ENCODE measurements around the gene COL7A1. TPM values are rescaled to one million over a fixed set of nuclear protein-coding genes. Genes with fewer than 3 reads are reported as not detected.

Gene COL7A1
- total RNA-seq, 1 experiment from 2014 or later = 91.2 TPM

DNA sequence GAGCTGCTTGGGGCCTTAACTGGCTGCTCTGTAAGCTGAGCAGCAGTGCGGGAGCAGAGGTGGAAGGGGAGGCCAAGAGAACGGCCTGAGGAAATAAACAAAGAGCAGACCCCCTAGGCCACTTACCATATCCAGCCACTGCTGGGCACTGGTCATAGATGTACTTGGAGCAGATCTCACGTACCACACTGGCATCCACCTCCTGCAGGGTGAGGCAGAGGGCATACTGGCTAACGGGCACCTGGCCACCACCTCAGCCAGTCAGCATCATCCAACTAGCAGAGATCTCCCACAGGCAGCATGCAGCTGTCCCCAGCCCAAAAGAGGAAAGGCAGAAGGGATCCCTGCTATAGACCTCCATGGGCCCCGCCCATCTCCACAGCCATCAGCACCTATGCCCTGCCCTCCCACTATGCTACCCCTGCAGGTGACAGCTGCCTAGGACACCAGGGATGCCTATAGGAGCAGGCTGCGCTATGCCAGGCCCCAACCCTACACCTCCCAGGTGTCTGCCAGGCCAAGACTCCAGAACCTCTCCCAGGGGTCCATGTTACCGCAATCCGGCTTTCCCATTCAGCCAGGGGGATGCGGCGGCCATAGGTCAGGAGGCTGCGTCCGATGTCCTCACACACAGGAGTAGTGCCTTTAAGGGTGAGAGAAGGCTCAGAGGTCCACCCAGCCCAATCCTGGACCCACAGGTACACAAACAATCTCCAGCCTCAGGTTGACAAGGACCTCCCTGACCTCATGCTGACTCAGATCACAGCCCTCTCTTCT, 4.6 kb upstream of the COL7A1 start:
- no peaks in the 10 kb centered on the region for H3K27me3 ChIP-seq (ENCODE audit: insufficient read depth, low read depth)
- peaks cover 36% of the 10 kb centered on the region for H3F3A ChIP-seq (ENCODE audit: insufficient read depth, low read depth)
- H3K9me2 ChIP-seq (ENCODE audit: insufficient read depth) = no peaks in the 10 kb centered on the region
- no peak overlapping the region for H3K27ac ChIP-seq
- H3K9me3 ChIP-seq (ENCODE audit: insufficient read depth, low read depth) = no peaks in the 10 kb centered on the region
- H4K20me1 ChIP-seq (ENCODE audit: insufficient read depth) = no peaks in the 10 kb centered on the region
- CTCF ChIA-PET = no interaction called here
- no peak overlapping the region for H2AFZ ChIP-seq
- H3K4me1 ChIP-seq (replicated peaks; ENCODE audit: insufficient read depth) = peaks cover 42% of the 10 kb centered on the region
- no peaks in the 10 kb centered on the region for H3K79me2 ChIP-seq (ENCODE audit: low read depth)
- H3K4me2 ChIP-seq = no peak overlapping the region
- TF ChIP-seq, protein P1, sequence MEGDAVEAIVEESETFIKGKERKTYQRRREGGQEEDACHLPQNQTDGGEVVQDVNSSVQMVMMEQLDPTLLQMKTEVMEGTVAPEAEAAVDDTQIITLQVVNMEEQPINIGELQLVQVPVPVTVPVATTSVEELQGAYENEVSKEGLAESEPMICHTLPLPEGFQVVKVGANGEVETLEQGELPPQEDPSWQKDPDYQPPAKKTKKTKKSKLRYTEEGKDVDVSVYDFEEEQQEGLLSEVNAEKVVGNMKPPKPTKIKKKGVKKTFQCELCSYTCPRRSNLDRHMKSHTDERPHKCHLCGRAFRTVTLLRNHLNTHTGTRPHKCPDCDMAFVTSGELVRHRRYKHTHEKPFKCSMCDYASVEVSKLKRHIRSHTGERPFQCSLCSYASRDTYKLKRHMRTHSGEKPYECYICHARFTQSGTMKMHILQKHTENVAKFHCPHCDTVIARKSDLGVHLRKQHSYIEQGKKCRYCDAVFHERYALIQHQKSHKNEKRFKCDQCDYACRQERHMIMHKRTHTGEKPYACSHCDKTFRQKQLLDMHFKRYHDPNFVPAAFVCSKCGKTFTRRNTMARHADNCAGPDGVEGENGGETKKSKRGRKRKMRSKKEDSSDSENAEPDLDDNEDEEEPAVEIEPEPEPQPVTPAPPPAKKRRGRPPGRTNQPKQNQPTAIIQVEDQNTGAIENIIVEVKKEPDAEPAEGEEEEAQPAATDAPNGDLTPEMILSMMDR (conservative IDR thresholded peaks at IDR 0.05) = no peak
- TF ChIP-seq EZH2 (IDR thresholded peaks at IDR 0.05; ENCODE audit: low read depth) = no peak
- intact Hi-C loops (cut with micrococcal nuclease; ENCODE audit: unreplicated experiment) = loop anchor here (5.0 kb wide), 2 partner anchors 63 to 132 kb away; partner anchors contain the start of gene CELSR3
- POLR2A ChIA-PET (ENCODE audit: unreplicated experiment) = no interaction called here
- no peaks in the 10 kb centered on the region; the same call in 1 of the 2 replicates for H3K36me3 ChIP-seq (ENCODE audit: low read depth)
- no peak for DNase-seq
- no peak overlapping the region for H3K4me3 ChIP-seq
- no TSS peak for BruUV-seq (replicated peaks)

DNA sequence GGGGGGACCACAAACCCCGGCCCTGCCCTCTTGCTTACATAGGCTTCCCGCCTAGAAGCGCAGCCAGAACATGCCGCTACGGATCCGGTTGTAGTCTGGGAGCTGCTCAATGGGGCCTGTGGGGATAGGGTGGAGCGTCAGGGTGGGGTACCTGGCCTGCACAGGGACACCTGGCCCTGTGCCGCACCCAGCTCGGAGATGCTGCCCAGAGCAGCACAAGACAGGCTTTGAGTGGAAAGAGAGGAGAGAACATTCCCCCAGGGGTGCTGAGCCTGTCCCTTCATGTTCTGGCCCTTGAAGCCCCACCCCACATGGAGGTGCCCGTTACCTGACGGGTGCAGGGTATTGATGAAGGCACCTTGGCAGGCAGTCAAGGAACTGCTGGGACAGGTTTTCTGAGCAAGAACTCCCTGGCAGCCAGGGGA, 4.0 kb upstream of the COL7A1 start:
- peaks cover 36% of the 10 kb centered on the region for H3F3A ChIP-seq (ENCODE audit: insufficient read depth, low read depth)
- no peak overlapping the region for H3K4me2 ChIP-seq
- POLR2A ChIA-PET (ENCODE audit: unreplicated experiment) = no interaction called here
- no TSS peak for BruUV-seq (replicated peaks)
- peak overlapping the region; percentile 57; the same call in 1 of the 2 replicates for H3K27ac ChIP-seq
- H3K9me2 ChIP-seq (ENCODE audit: insufficient read depth) = no peaks in the 10 kb centered on the region
- intact Hi-C loops (cut with micrococcal nuclease; ENCODE audit: unreplicated experiment) = loop anchor here (5.0 kb wide), 2 partner anchors 63 to 132 kb away; partner anchors contain the start of gene CELSR3
- H3K4me3 ChIP-seq = no peak overlapping the region
- DNase-seq = peak in 1 of 2 experiments; percentile 60
- no peak overlapping the region for H2AFZ ChIP-seq
- CTCF ChIA-PET = no interaction called here
- no peaks in the 10 kb centered on the region for H3K27me3 ChIP-seq (ENCODE audit: insufficient read depth, low read depth)
- H3K4me1 ChIP-seq (replicated peaks; ENCODE audit: insufficient read depth) = peaks cover 44% of the 10 kb centered on the region
- TF ChIP-seq EZH2 (IDR thresholded peaks at IDR 0.05; ENCODE audit: low read depth) = no peak
- TF ChIP-seq, protein P1 (conservative IDR thresholded peaks at IDR 0.05) = no peak
- H4K20me1 ChIP-seq (ENCODE audit: insufficient read depth) = no peaks in the 10 kb centered on the region
- H3K9me3 ChIP-seq (ENCODE audit: insufficient read depth, low read depth) = no peaks in the 10 kb centered on the region
- H3K36me3 ChIP-seq (ENCODE audit: low read depth) = no peaks in the 10 kb centered on the region; the same call in 1 of the 2 replicates
- peaks cover 2% of the 10 kb centered on the region for H3K79me2 ChIP-seq (ENCODE audit: low read depth)

DNA sequence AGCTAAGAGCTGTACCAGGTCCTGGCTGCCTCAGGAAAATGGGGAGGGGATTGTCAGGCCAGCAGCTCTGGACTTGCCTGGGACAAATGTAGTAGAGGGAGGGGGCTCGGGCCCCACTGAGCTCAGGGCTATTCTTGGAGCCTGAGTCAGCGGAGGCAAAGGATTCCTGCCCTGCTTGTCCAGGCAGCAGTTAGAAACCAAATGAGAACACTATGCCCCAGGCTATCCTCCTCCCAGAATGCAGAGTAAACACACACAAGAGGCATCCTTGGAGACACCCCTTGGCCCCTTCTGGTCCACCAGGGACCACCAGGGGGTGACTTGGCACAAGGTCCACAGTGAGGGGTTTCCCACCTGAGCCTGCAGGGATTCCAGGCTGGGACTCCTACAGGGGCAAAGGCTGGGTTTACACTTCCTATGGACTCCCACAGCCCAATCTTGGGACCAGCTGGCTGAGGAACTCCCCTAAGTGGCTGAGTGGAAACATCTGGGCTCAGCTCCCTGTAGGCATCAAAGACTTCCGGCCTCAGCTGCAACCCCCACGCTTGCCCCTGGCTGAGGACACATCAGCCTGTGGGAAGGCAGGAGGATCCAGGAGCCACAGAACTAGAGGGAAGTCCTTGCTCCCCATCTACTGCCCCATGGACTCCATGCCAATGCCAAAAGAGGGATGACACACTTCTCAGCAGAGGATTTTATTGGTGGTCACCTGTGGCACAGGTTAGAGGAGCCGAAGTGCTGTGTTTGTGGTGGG, 3.4 kb upstream of the COL7A1 start:
- peak overlapping the region; percentile 57 for H3K27ac ChIP-seq
- no peak overlapping the region for H3K4me3 ChIP-seq
- H3K4me2 ChIP-seq = peak overlapping the region; percentile 41

More for the DNA sequence above, 3.4 kb upstream of the COL7A1 start:
- intact Hi-C loops (cut with micrococcal nuclease; ENCODE audit: unreplicated experiment) = loop anchor here (1.0 to 5.0 kb wide), 3 partner anchors 11 to 131 kb away; partner anchors contain the start of genes CELSR3 and UQCRC1
- H2AFZ ChIP-seq = no peak overlapping the region
- H3K36me3 ChIP-seq (ENCODE audit: low read depth) = no peaks in the 10 kb centered on the region
- peaks cover 50% of the 10 kb centered on the region for H3K4me1 ChIP-seq (replicated peaks; ENCODE audit: insufficient read depth)
- no peaks in the 10 kb centered on the region for H4K20me1 ChIP-seq (ENCODE audit: insufficient read depth)
- TF ChIP-seq EZH2 (IDR thresholded peaks at IDR 0.05; ENCODE audit: low read depth) = no peak
- TF ChIP-seq, protein P1 (conservative IDR thresholded peaks at IDR 0.05) = no peak
- no peaks in the 10 kb centered on the region for H3K27me3 ChIP-seq (ENCODE audit: insufficient read depth, low read depth)
- BruUV-seq (replicated peaks) = no TSS peak
- ChIA-PET POLR2A (ENCODE audit: unreplicated experiment) (interaction anchor here (0.5 to 0.8 kb wide), 5 partner anchors 11 to 249 kb away, joined by 3 to 4 read pairs (median 3); partner anchors contain the start of gene PRKAR2A), CTCF (no interaction called here)
- H3K9me3 ChIP-seq (ENCODE audit: insufficient read depth, low read depth) = no peaks in the 10 kb centered on the region
- peaks cover 36% of the 10 kb centered on the region for H3F3A ChIP-seq (ENCODE audit: insufficient read depth, low read depth)
- H3K9me2 ChIP-seq (ENCODE audit: insufficient read depth) = no peaks in the 10 kb centered on the region
- peak; percentile 71 to 80 for DNase-seq
- H3K79me2 ChIP-seq (ENCODE audit: low read depth) = peaks cover 8% of the 10 kb centered on the region
